ENCODE results near the gene KIAA1671. TPM values are rescaled to one million over a fixed set of nuclear protein-coding genes. Genes with fewer than 3 reads are reported as not detected.
A peak's percentile ranks its signal among the peaks of the same experiment; 100 is the strongest.

Gene KIAA1671
- total and polyA plus RNA-seq, 2 of the 13 experiments (the other 11 are each of a cell fraction or from before 2014, with no cell fraction given): 13.5 to 13.6 TPM

- Histone ChIP-seq H3K27me3 (ENCODE audit: control insufficient read depth in 1 of 2, insufficient read depth in 2 of 2, low read length in 2 of 2) (no peaks in the 10 kb centered on the region), H3K4me3 (replicated peaks in 1 of 3; ENCODE audit: insufficient read depth in 1 of 3, low read depth in 2 of 3, low read length in 3 of 3) (no peak overlapping the region), H3K9ac (ENCODE audit: insufficient read depth, low read depth, low read length) (no peak overlapping the region), H3K36me3 (replicated peaks in 1 of 2; ENCODE audit: control insufficient read depth in 1 of 2, insufficient read depth in 2 of 2, low read length in 2 of 2) (no peaks in the 10 kb centered on the region), H3K4me1 (ENCODE audit: insufficient read depth, low read length) (peaks cover 25% of the 10 kb centered on the region), H3K9me3 (ENCODE audit: low read length) (no peaks in the 10 kb centered on the region), H3K79me2 (ENCODE audit: insufficient read depth, low read length) (no peaks in the 10 kb centered on the region), H2AFZ (ENCODE audit: low read length) (no peak overlapping the region), H3K27ac (ENCODE audit: extremely low read length, insufficient read depth, low read length) (no peak overlapping the region), H4K20me1 (ENCODE audit: insufficient read depth, low read length) (no peaks in the 10 kb centered on the region), H3K4me2 (ENCODE audit: low read depth, low read length) (no peak overlapping the region)
- intact Hi-C loops (cut with micrococcal nuclease; ENCODE audit: unreplicated experiment) (no loop called here), in situ Hi-C loops (cut with HindIII; ENCODE audit: extremely low pct_ligation_motif_present, low pct_unique_long_range_greater_than_20kb) (loop anchor here (10.0 to 25.0 kb wide), 2 partner anchors 110 to 243 kb away; partner anchors contain the start of gene CRYBB3)
- CTCF ChIA-PET (ENCODE audit: low intra/inter-chr PET ratio, low total read pairs): no interaction called here
- 74% methylated on average over 10 of the region's 10 CpGs for WGBS (ENCODE audit: low lambda C conversion rate)
- no TSS peak for BruUV-seq (replicated peaks)
- FAIRE-seq: no peak
- POLR2A ChIA-PET: interaction anchor here (1.3 to 1.5 kb wide), 2 partner anchors 9 to 10 kb away, joined by 3 to 4 read pairs; no protein-coding TSS in a partner anchor
- DNase-seq (ENCODE audit: low spot score): peak; percentile 29
- ATAC-seq: no peak
- TF ChIP-seq MAX (IDR thresholded peaks at IDR 0.05) (peak; percentile 56), ZNF644 (CRISPR knock-in tag; IDR thresholded peaks at IDR 0.05; ENCODE audit: low read depth) (peak; percentile 59; the same call in 1 of the 2 replicates), MIXL1 (CRISPR knock-in tag; IDR thresholded peaks at IDR 0.05) (no peak), HNF4A (CRISPR knock-in tag; IDR thresholded peaks at IDR 0.05) (peak; percentile 30; the same call in 1 of the 2 replicates), GMEB1 (CRISPR knock-in tag; IDR thresholded peaks at IDR 0.05; ENCODE audit: borderline replicate concordance) (no peak), NCOA5 (CRISPR knock-in tag; IDR thresholded peaks at IDR 0.05) (no peak), MNT (IDR thresholded peaks at IDR 0.05) (peak; percentile 46; the same call in 1 of the 2 replicates), MEIS1 (CRISPR knock-in tag; IDR thresholded peaks at IDR 0.05; ENCODE audit: borderline replicate concordance) (no peak)
These were observed 8.1 kb upstream of the KIAA1671 start for GRCh38 chr22:24944217-24944937.
